ENCODE results near the gene PRICKLE3. TPM values are rescaled to one million over a fixed set of nuclear protein-coding genes. Genes with fewer than 3 reads are reported as not detected.
A peak's percentile ranks its signal among the peaks of the same experiment; 100 is the strongest.

The PRICKLE3 gene
- total RNA-seq, 1 donor from 2014 or later: 20.2 TPM

GRCh38 chrX:49206543-49206942, 20.4 kb upstream of the PRICKLE3 start:
- no peak for DNase-seq (ENCODE audit: low spot score)

- DNase-seq (ENCODE audit: low spot score): no peak
Measured at GRCh38 chrX:49205443-49205842, 19.3 kb upstream of the PRICKLE3 start.

GRCh38 chrX:49204709-49205108, 18.5 kb upstream of the PRICKLE3 start:
- DNase-seq (ENCODE audit: low spot score): no peak

GRCh38 chrX:49204017-49204416, 17.8 kb upstream of the PRICKLE3 start:
- no peak for DNase-seq (ENCODE audit: low spot score)

GRCh38 chrX:49203536-49203935, 17.4 kb upstream of the PRICKLE3 start:
- no peak for DNase-seq (ENCODE audit: low spot score)

GRCh38 chrX:49202022-49202421, 15.8 kb upstream of the PRICKLE3 start:
- DNase-seq (ENCODE audit: low spot score): no peak

GRCh38 chrX:49199906-49200771, 14.0 kb upstream of the PRICKLE3 start, which contains the start of gene SYP:
Gene SYP (minus strand): TSS chrX:49200193. CDS start chrX:49200186, 7 bp downstream.
- DNase-seq (ENCODE audit: low spot score): peak; percentile 83

GRCh38 chrX:49199315-49199595, 13.1 kb upstream of the PRICKLE3 start:
- DNase-seq (ENCODE audit: low spot score): no peak

- no peak for DNase-seq (ENCODE audit: low spot score)
Measured at GRCh38 chrX:49198540-49199314, 12.6 kb upstream of the PRICKLE3 start.

GRCh38 chrX:49197543-49198087, 11.4 kb upstream of the PRICKLE3 start:
- no peak for DNase-seq (ENCODE audit: low spot score)

- DNase-seq (ENCODE audit: low spot score): no peak
Measured at GRCh38 chrX:49193542-49193964, 7.4 kb upstream of the PRICKLE3 start.

- DNase-seq (ENCODE audit: low spot score): no peak
Measured at GRCh38 chrX:49192722-49193328, 6.7 kb upstream of the PRICKLE3 start.

- DNase-seq (ENCODE audit: low spot score): no peak
Measured at GRCh38 chrX:49191574-49192011, 5.4 kb upstream of the PRICKLE3 start.

GRCh38 chrX:49190821-49191573, 4.8 kb upstream of the PRICKLE3 start:
- peak; percentile 99 for DNase-seq (ENCODE audit: low spot score)

- no peak for DNase-seq (ENCODE audit: low spot score)
Measured at GRCh38 chrX:49189606-49190005, 3.4 kb upstream of the PRICKLE3 start.

GRCh38 chrX:49188468-49189076, 2.4 kb upstream of the PRICKLE3 start:
- DNase-seq (ENCODE audit: low spot score): no peak

- DNase-seq (ENCODE audit: low spot score): no peak
Measured at GRCh38 chrX:49187526-49187925, 1.4 kb upstream of the PRICKLE3 start.

GRCh38 chrX:49187028-49187394, 838 bp upstream of the PRICKLE3 start:
- DNase-seq (ENCODE audit: low spot score): no peak

GRCh38 chrX:49184294-49185281, 1.6 kb downstream of the PRICKLE3 start:
- peak; percentile 92 for DNase-seq (ENCODE audit: low spot score)
